ENCODE results near the gene SCIN. TPM values are rescaled to one million over a fixed set of nuclear protein-coding genes. Genes with fewer than 3 reads are reported as not detected.

Gene SCIN
- polyA plus RNA-seq, 1 donor (not counting 4 experiments of a cell fraction or from before 2014, with no cell fraction given): not detected

GRCh38 chr7:12623885-12624498, 53.5 kb downstream of the SCIN start:
- H3K9ac ChIP-seq (ENCODE audit: control insufficient read depth, extremely low read depth, insufficient read depth, low read length): no peak overlapping the region
- no peaks in the 10 kb centered on the region for H3K79me2 ChIP-seq (ENCODE audit: control insufficient read depth, insufficient read depth, low read length)
- no peaks in the 10 kb centered on the region for H3K9me1 ChIP-seq (ENCODE audit: control insufficient read depth, extremely low read depth, insufficient read depth, low read length)
- no peaks in the 10 kb centered on the region for H3K36me3 ChIP-seq (ENCODE audit: control insufficient read depth in 2 of 2, extremely low read depth in 1 of 2, insufficient read depth in 2 of 2, low read length in 2 of 2)
- H4K20me1 ChIP-seq (ENCODE audit: control insufficient read depth, extremely low read depth, insufficient read depth, low read length): no peaks in the 10 kb centered on the region
- no peak overlapping the region for H2AFZ ChIP-seq (ENCODE audit: control insufficient read depth, low read length)
- peak in 2 of 3 experiments; percentile 59 to 72 for TF ChIP-seq CTCF (optimal IDR thresholded peaks at IDR 0.05 in 1 of 3, IDR thresholded peaks at IDR 0.05 in 1 of 3, conservative IDR thresholded peaks at IDR 0.05 in 1 of 3; ENCODE audit: extremely low read depth in 1 of 3, insufficient read depth in 2 of 3, low read length in 3 of 3)
- TF ChIP-seq EZH2 (IDR thresholded peaks at IDR 0.05; ENCODE audit: low read length): no peak
- H3K27me3 ChIP-seq (ENCODE audit: control insufficient read depth, extremely low read depth, insufficient read depth, low read length): no peaks in the 10 kb centered on the region
- dilution Hi-C loops (cut with MboI; ENCODE audit: extremely low pct_ligation_motif_present, low sequenced_read_pairs): no loop called here
- no peak overlapping the region for H3K27ac ChIP-seq (ENCODE audit: control insufficient read depth, insufficient read depth, low read length)
- no peak for DNase-seq (ENCODE audit: low read depth, low spot score)
- no peaks in the 10 kb centered on the region for H3K4me1 ChIP-seq (ENCODE audit: control insufficient read depth, extremely low read depth, insufficient read depth, low read length)
- H3K4me2 ChIP-seq (ENCODE audit: control insufficient read depth, extremely low read depth, insufficient read depth, low read depth, low read length): peak overlapping the region; percentile 3
- no peak for FAIRE-seq
- no peaks in the 10 kb centered on the region for H3K9me3 ChIP-seq (ENCODE audit: control insufficient read depth, low read depth, low read length)
- no peak overlapping the region for H3K4me3 ChIP-seq (ENCODE audit: control insufficient read depth in 2 of 3, extremely low read depth in 1 of 3, insufficient read depth in 2 of 3, low read depth in 1 of 3, low read length in 3 of 3)

- FAIRE-seq: no peak
- no peak for DNase-seq (ENCODE audit: low read depth, low spot score)
- TF ChIP-seq EZH2 (IDR thresholded peaks at IDR 0.05; ENCODE audit: low read length) (no peak), CTCF (optimal IDR thresholded peaks at IDR 0.05 in 1 of 3, IDR thresholded peaks at IDR 0.05 in 1 of 3, conservative IDR thresholded peaks at IDR 0.05 in 1 of 3; ENCODE audit: extremely low read depth in 1 of 3, insufficient read depth in 2 of 3, low read length in 3 of 3) (no peak)
- no peaks in the 10 kb centered on the region for H3K27me3 ChIP-seq (ENCODE audit: control insufficient read depth, extremely low read depth, insufficient read depth, low read length)
- H3K36me3 ChIP-seq (ENCODE audit: control insufficient read depth in 2 of 2, extremely low read depth in 1 of 2, insufficient read depth in 2 of 2, low read length in 2 of 2): no peaks in the 10 kb centered on the region
- H3K9me3 ChIP-seq (ENCODE audit: control insufficient read depth, low read depth, low read length): no peaks in the 10 kb centered on the region
- no peak overlapping the region for H3K4me2 ChIP-seq (ENCODE audit: control insufficient read depth, extremely low read depth, insufficient read depth, low read depth, low read length)
- H3K4me3 ChIP-seq (ENCODE audit: control insufficient read depth in 2 of 3, extremely low read depth in 1 of 3, insufficient read depth in 2 of 3, low read depth in 1 of 3, low read length in 3 of 3): no peak overlapping the region
- no peaks in the 10 kb centered on the region for H3K9me1 ChIP-seq (ENCODE audit: control insufficient read depth, extremely low read depth, insufficient read depth, low read length)
- no peak overlapping the region for H3K27ac ChIP-seq (ENCODE audit: control insufficient read depth, insufficient read depth, low read length)
- dilution Hi-C loops (cut with MboI; ENCODE audit: extremely low pct_ligation_motif_present, low sequenced_read_pairs): no loop called here
- H3K79me2 ChIP-seq (ENCODE audit: control insufficient read depth, insufficient read depth, low read length): no peaks in the 10 kb centered on the region
- H3K4me1 ChIP-seq (ENCODE audit: control insufficient read depth, extremely low read depth, insufficient read depth, low read length): no peaks in the 10 kb centered on the region
- H4K20me1 ChIP-seq (ENCODE audit: control insufficient read depth, extremely low read depth, insufficient read depth, low read length): no peaks in the 10 kb centered on the region
- H3K9ac ChIP-seq (ENCODE audit: control insufficient read depth, extremely low read depth, insufficient read depth, low read length): no peak overlapping the region
- H2AFZ ChIP-seq (ENCODE audit: control insufficient read depth, low read length): no peak overlapping the region
Observed at GRCh38 chr7:12625836-12626235, 55.3 kb downstream of the SCIN start.
